Lower lobe of right lung (tissue), 2 donors: ENCODE measurements around the gene ENOX1. TPM values are rescaled to one million over a fixed set of nuclear protein-coding genes. Genes with fewer than 3 reads are reported as not detected.

Experiments
- ATAC-seq, 2 donors: fragments of 200-7000 bp; cut with Tn5 transposase; one replicate each; pipeline ENCODE4 v1.9.1; 2020 to 2022; ENCODE audit warnings: mild to moderate bottlenecking in 2 of 2, moderate library complexity in 2 of 2
- DNase-seq: peaks from one replicate; pipeline ENCODE4 v3.0.0-alpha.2; 2020
- H3K27ac ChIP-seq: fragments of 200-600 bp; one replicate; pipeline ENCODE4 v1.8.0; 2022
- H3K27me3 ChIP-seq: fragments of 200-600 bp; one replicate; pipeline ENCODE4 v1.8.0; 2022; ENCODE audit warnings: low read depth
- H3K36me3 ChIP-seq: fragments of 200-600 bp; one replicate; pipeline ENCODE4 v1.8.0; 2022; ENCODE audit warnings: mild to moderate bottlenecking
- H3K4me1 ChIP-seq: fragments of 200-600 bp; one replicate; pipeline ENCODE4 v1.8.0; 2022
- H3K4me3 ChIP-seq: fragments of 200-600 bp; one replicate; pipeline ENCODE4 v1.8.0; 2022; ENCODE audit warnings: mild to moderate bottlenecking
- H3K9me3 ChIP-seq: fragments of 200-600 bp; one replicate; pipeline ENCODE4 v1.8.0; 2022
- CTCF ChIP-seq: fragments of 200-600 bp; IDR thresholded peaks from one replicate; pipeline ENCODE4 v1.8.0; 2022; ENCODE audit warnings: antibody characterized with exemption, mild to moderate bottlenecking
- intact Hi-C: fragments of 100-400 bp; cut with DNase I; formaldehyde crosslinking; loops from one replicate; pipeline ENCODE4 v1.11.0; 2022
- total RNA-seq: library from RNA; stranded (reverse); fragmentation: NEBNext Ultra II Directional; extraction: Animal tissue kit (Norgen Biotek cat#: 25700); gene quantifications from one replicate; pipeline ENCODE4 v1.2.1, GENCODE V29; 2021
- donor health status: DM: no; HTN: yes; CAD: no; lungs with severe emphysema.

Gene ENOX1
- total RNA-seq, 1 donor from 2014 or later: 2.0 TPM

- no peak for ATAC-seq
- H3K27ac ChIP-seq: no peak overlapping the region
- H3K27me3 ChIP-seq: no peaks in the 10 kb centered on the region
- no peaks in the 10 kb centered on the region for H3K4me1 ChIP-seq
- no peak overlapping the region for H3K4me3 ChIP-seq
- DNase-seq: no peak
- no peaks in the 10 kb centered on the region for H3K9me3 ChIP-seq
- no peak for TF ChIP-seq CTCF
- no peaks in the 10 kb centered on the region for H3K36me3 ChIP-seq
- intact Hi-C loops: no loop called here
Observed at GRCh38 chr13:43464578-43465264, 322.1 kb downstream of the ENOX1 start.

- intact Hi-C loops: no loop called here
- Histone ChIP-seq H3K4me1 (no peaks in the 10 kb centered on the region), H3K27me3 (no peaks in the 10 kb centered on the region), H3K36me3 (no peaks in the 10 kb centered on the region), H3K9me3 (no peaks in the 10 kb centered on the region), H3K27ac (no peak overlapping the region), H3K4me3 (no peak overlapping the region)
- ATAC-seq (no peak), DNase-seq (no peak)
- TF ChIP-seq CTCF: no peak
Observed at GRCh38 chr13:43448605-43449336, 338.0 kb downstream of the ENOX1 start.

DNA sequence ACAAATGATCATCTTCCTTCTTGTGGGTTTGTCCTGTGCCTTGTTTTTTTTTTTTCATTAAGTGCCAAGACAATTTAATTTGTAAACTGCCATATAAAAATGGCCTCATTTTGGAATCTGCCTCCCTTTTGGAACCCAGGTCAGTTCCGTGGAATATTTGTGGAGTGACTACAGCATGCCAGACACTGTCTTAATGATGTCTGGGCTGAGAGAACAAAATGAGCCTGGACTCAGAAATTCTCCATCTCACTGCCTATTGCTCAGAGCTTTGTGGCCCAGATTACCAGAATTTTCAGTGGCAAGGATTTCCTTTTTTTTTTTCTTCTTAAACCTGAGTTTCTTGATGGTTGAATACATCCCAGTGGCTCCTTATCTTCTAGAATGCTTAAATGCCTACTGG, 340.6 kb downstream of the ENOX1 start:
- no peaks in the 10 kb centered on the region for H3K9me3 ChIP-seq
- H3K27me3 ChIP-seq: no peaks in the 10 kb centered on the region
- no peaks in the 10 kb centered on the region for H3K4me1 ChIP-seq
- intact Hi-C loops: no loop called here
- no peak for DNase-seq
- ATAC-seq: no peak
- no peak overlapping the region for H3K4me3 ChIP-seq
- no peaks in the 10 kb centered on the region for H3K36me3 ChIP-seq
- no peak overlapping the region for H3K27ac ChIP-seq
- no peak for TF ChIP-seq CTCF

DNA sequence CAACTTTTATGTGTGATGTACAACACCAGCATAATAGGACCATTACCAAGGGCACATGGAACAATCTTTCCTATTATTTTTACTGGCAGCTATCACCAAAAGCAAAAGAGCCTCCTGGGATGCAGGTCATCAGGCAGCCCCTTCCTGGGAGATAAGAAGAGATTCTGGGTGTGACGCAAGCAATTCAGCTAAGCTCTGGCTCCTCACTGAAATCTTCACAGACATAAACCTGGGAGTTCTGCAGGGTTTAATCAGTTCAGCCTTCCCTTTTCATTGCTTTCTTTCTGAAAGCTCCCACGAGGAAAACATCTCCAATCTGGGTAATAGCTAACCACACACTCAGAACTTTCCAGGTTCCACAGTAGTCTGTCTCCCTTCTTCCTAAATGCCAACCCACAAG, 341.1 kb downstream of the ENOX1 start:
- DNase-seq (no peak), ATAC-seq (no peak)
- Histone ChIP-seq H3K9me3 (no peaks in the 10 kb centered on the region), H3K36me3 (no peaks in the 10 kb centered on the region), H3K4me1 (no peaks in the 10 kb centered on the region), H3K27ac (no peak overlapping the region), H3K4me3 (no peak overlapping the region), H3K27me3 (no peaks in the 10 kb centered on the region)
- intact Hi-C loops: no loop called here
- no peak for TF ChIP-seq CTCF

DNA sequence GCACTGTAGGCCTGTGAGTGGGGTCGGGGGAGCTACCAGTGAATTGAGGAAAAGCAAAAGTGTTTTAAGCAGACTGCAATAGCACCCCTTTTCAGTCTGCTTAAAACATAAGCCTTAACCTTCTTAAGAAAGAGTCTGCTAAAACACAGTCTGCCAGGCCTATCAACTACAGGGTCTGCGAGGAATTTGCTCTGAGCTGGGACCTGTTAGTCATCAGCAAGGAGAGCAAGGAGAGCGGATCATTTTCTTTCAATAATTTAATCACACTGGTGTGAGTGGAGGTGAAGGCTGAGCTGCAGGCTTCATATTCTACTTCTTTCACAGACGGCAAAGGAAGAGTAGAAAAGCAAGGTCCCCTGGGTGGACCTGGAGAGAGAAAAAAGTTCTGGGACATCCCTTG, 342.7 kb downstream of the ENOX1 start:
- intact Hi-C loops: no loop called here
- no peak for DNase-seq
- no peak for TF ChIP-seq CTCF

More for the DNA sequence above, 342.7 kb downstream of the ENOX1 start:
- no peak for ATAC-seq
- Histone ChIP-seq H3K4me3 (no peak overlapping the region), H3K36me3 (no peaks in the 10 kb centered on the region), H3K9me3 (no peaks in the 10 kb centered on the region), H3K4me1 (no peaks in the 10 kb centered on the region), H3K27me3 (no peaks in the 10 kb centered on the region), H3K27ac (no peak overlapping the region)
